ENCODE measurements around the gene A2ML1.

DNA sequence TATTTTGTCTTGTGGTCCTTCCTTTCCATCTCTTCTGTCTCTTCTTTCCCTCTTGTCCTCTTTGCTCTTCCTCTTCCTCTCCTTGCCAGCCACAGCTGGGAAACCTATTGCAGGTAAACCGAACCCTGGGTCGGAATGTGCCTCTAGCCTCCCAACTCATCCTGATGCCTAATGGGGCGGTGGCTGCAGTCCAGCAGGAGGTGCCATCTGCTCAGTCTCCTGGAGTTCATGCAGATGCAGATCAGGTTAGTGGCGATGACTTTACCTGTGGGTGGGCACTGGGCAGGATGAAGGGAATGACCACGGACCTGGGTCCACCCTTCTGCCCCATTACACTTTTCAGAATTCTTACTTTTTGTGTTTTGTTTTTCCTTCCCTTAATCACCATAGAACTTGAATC lies 100.1 kb downstream of the A2ML1 start:
- TF ChIP-seq, protein P1, sequence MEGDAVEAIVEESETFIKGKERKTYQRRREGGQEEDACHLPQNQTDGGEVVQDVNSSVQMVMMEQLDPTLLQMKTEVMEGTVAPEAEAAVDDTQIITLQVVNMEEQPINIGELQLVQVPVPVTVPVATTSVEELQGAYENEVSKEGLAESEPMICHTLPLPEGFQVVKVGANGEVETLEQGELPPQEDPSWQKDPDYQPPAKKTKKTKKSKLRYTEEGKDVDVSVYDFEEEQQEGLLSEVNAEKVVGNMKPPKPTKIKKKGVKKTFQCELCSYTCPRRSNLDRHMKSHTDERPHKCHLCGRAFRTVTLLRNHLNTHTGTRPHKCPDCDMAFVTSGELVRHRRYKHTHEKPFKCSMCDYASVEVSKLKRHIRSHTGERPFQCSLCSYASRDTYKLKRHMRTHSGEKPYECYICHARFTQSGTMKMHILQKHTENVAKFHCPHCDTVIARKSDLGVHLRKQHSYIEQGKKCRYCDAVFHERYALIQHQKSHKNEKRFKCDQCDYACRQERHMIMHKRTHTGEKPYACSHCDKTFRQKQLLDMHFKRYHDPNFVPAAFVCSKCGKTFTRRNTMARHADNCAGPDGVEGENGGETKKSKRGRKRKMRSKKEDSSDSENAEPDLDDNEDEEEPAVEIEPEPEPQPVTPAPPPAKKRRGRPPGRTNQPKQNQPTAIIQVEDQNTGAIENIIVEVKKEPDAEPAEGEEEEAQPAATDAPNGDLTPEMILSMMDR (IDR thresholded peaks at IDR 0.05) = peak; percentile 13; the same call in 1 of the 2 replicates
- TF ChIP-seq ZFX (IDR thresholded peaks at IDR 0.05; ENCODE audit: borderline replicate concordance) = no peak
